ENCODE results near the gene CACNA2D2.

Gene CACNA2D2

DNA sequence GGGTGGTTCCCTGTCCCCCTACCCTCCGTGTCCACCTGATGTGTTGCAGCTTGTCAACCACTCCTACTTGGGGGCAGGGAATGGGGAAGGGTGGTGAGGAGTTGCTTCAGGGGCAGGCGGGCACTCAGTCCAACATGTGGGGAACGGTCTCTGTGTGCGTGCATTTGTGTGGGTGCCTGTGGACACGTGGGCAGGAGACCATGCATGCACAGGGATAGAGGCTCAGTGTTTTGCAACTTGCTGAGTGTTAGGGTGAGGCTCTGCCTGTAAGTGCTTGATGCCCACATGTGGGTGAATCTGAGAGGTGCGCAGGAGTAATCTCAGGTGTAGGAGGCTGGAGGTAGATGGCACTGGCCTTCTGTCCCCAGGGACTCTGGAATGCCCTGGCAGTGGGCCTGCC lies 119.7 kb downstream of the CACNA2D2 start:
- Histone ChIP-seq H3K36me3 (ENCODE audit: low read length) (no peaks in the 10 kb centered on the region), H3K9me3 (ENCODE audit: insufficient read depth, low read length) (no peaks in the 10 kb centered on the region), H4K20me1 (ENCODE audit: low read depth, low read length) (no peaks in the 10 kb centered on the region), H3K79me2 (ENCODE audit: insufficient read depth, low read length) (no peaks in the 10 kb centered on the region), H3K4me3 (ENCODE audit: insufficient read depth, low read length, poor library complexity, severe bottlenecking) (no peak overlapping the region), H2AFZ (ENCODE audit: low read depth, low read length, severe bottlenecking) (no peak overlapping the region), H3F3A (ENCODE audit: insufficient read depth) (no peaks in the 10 kb centered on the region), H3K4me2 (ENCODE audit: low read depth, low read length, poor library complexity, severe bottlenecking) (no peak overlapping the region), H3K9me2 (replicated peaks; ENCODE audit: insufficient read depth, low read length) (no peaks in the 10 kb centered on the region), H3K27me3 (ENCODE audit: low read length) (no peaks in the 10 kb centered on the region), H3K9ac (ENCODE audit: low read length) (no peak overlapping the region), H3K27ac (ENCODE audit: low read depth, low read length) (no peak overlapping the region)
- TF ChIP-seq EZH2phosphoT487 (conservative IDR thresholded peaks at IDR 0.05; ENCODE audit: low read length) (no peak), CTCF (IDR thresholded peaks at IDR 0.05; ENCODE audit: insufficient read depth, low read length, poor library complexity, severe bottlenecking) (no peak)

- Histone ChIP-seq H3K9ac (ENCODE audit: low read length) (no peak overlapping the region), H3K4me2 (ENCODE audit: low read depth, low read length, poor library complexity, severe bottlenecking) (no peak overlapping the region), H3K27ac (ENCODE audit: low read depth, low read length) (no peak overlapping the region), H3K27me3 (ENCODE audit: low read length) (no peaks in the 10 kb centered on the region), H4K20me1 (ENCODE audit: low read depth, low read length) (no peaks in the 10 kb centered on the region), H3K9me2 (replicated peaks; ENCODE audit: insufficient read depth, low read length) (no peaks in the 10 kb centered on the region), H3K9me3 (ENCODE audit: insufficient read depth, low read length) (no peaks in the 10 kb centered on the region), H3K36me3 (ENCODE audit: low read length) (no peaks in the 10 kb centered on the region), H2AFZ (ENCODE audit: low read depth, low read length, severe bottlenecking) (no peak overlapping the region), H3K79me2 (ENCODE audit: insufficient read depth, low read length) (no peaks in the 10 kb centered on the region), H3F3A (ENCODE audit: insufficient read depth) (no peaks in the 10 kb centered on the region), H3K4me3 (ENCODE audit: insufficient read depth, low read length, poor library complexity, severe bottlenecking) (no peak overlapping the region)
- TF ChIP-seq CTCF (IDR thresholded peaks at IDR 0.05; ENCODE audit: insufficient read depth, low read length, poor library complexity, severe bottlenecking) (no peak), EZH2phosphoT487 (conservative IDR thresholded peaks at IDR 0.05; ENCODE audit: low read length) (no peak)
These were observed 120.7 kb downstream of the CACNA2D2 start for GRCh38 chr3:50382722-50383121.

GRCh38 chr3:50381383-50381782 lies 122.1 kb downstream of the CACNA2D2 start:
- H3K27me3 ChIP-seq (ENCODE audit: low read length): no peaks in the 10 kb centered on the region
- H3F3A ChIP-seq (ENCODE audit: insufficient read depth): no peaks in the 10 kb centered on the region
- no peaks in the 10 kb centered on the region for H3K9me2 ChIP-seq (replicated peaks; ENCODE audit: insufficient read depth, low read length)
- no peaks in the 10 kb centered on the region for H3K79me2 ChIP-seq (ENCODE audit: insufficient read depth, low read length)
- H3K9ac ChIP-seq (ENCODE audit: low read length): no peak overlapping the region
- H3K27ac ChIP-seq (ENCODE audit: low read depth, low read length): no peak overlapping the region
- no peak for TF ChIP-seq CTCF (IDR thresholded peaks at IDR 0.05; ENCODE audit: insufficient read depth, low read length, poor library complexity, severe bottlenecking)
- no peak for TF ChIP-seq EZH2phosphoT487 (conservative IDR thresholded peaks at IDR 0.05; ENCODE audit: low read length)
- no peak overlapping the region for H3K4me3 ChIP-seq (ENCODE audit: insufficient read depth, low read length, poor library complexity, severe bottlenecking)
- no peak overlapping the region for H2AFZ ChIP-seq (ENCODE audit: low read depth, low read length, severe bottlenecking)
- no peaks in the 10 kb centered on the region for H4K20me1 ChIP-seq (ENCODE audit: low read depth, low read length)
- no peaks in the 10 kb centered on the region for H3K9me3 ChIP-seq (ENCODE audit: insufficient read depth, low read length)
- no peak overlapping the region for H3K4me2 ChIP-seq (ENCODE audit: low read depth, low read length, poor library complexity, severe bottlenecking)
- no peaks in the 10 kb centered on the region for H3K36me3 ChIP-seq (ENCODE audit: low read length)

Measured in SU-DHL-6 (cell line).